ENCODE measurements around the gene NDST1.

NDST1 gene

DNA sequence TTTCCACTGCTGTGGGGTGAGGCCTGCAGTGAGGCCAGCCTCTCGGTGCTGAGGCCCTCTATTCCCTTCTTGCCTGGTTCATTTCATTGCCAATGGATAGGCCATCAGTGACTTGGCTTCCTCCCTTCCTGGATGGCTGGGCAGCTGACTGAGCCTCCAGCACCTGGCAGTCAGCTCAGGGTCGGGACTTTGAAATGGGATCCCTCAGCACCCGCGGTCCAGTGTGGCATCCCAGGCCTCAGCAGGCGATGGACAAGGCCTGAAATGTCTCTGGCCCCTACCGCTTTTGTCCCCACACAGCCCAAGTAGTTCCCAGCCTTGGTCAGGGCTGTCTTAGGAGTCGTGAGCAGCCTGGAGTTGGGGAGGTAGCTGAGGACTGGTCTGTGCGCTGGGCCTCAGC, 17.2 kb downstream of the NDST1 start:
- DNase-seq, result no peak

DNA sequence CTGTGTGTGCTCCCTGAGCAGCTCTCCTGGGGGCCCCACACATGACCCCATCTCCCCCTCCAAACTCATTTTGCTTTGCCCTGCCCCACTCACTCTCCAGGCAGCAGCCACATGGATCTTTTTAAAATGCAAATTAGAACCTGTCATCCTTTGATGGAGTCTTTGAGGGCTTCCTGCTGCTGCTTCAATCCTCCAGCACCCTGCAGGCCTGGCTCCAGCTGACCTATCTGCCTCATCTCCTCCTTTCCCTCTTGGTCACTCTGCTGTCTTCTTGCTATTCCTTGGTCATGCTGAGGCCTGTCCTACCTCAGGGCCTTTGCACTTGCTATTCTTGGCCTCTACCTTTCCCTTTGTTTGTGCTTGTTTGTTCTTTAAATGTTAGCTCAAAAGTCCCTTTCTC, 17.9 kb downstream of the NDST1 start:
- no peak for DNase-seq

DNA sequence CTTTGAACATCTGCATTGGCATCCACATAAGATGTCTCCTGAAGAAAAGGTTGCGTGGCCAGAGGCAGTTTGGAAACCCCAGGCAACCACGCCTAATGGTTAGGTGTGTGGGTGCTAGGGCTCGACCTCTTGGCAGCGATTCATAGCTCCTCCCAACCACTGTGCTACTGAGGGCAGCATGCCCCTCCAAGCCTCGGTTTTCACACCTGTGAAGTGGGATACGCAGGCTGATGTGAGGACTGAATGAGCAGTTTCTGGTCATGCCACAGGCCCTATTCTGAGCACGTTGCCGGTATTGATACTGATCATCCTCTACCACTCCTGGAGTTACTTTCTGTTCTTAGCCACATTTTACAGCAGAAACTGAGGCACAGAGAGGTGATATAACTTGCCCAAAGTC, 19.1 kb downstream of the NDST1 start:
- DNase-seq, result no peak

DNA sequence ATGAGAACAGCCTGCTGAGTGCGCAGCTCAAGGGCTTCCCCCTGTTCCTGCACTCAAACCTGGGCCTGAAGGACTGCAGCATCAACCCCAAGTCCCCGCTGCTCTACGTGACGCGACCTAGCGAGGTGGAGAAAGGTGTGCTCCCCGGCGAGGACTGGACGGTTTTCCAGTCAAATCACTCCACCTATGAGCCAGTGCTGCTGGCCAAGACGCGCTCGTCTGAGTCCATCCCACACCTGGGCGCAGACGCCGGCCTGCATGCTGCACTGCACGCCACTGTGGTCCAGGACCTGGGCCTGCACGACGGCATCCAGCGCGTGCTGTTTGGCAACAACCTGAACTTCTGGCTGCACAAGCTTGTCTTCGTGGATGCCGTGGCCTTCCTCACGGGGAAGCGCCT, 19.9 kb downstream of the NDST1 start:
- no peak for DNase-seq

DNA sequence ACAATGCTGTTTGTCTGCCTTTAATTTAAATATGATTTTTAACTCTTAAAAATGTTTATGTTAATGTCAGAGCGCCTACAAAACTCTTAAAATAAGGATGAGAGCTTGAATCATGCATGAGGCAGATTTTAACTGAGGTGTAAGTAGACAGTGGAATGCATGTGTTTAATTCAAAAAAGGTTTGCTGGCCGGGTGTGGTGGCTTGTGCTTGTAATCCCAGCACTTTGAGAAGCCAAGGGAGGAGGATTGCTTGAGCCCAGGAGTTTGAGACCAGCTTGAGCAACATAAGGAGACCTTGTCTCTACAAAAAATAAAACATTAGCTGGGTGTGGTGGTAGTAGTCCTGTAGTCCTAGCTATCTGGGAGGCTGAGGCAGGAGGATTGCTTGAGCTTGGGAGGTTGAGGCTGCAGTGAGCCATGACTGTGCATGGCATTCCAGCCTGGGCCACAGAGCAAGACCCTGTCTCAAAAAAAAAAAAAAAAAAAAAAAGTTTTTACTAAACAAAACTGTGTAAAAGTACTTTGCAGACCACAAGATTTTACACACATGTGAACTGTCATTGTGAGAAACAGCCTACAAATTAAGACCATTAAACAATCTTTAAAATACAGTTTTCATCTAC, 21.1 kb downstream of the NDST1 start:
- no peak for DNase-seq

DNA sequence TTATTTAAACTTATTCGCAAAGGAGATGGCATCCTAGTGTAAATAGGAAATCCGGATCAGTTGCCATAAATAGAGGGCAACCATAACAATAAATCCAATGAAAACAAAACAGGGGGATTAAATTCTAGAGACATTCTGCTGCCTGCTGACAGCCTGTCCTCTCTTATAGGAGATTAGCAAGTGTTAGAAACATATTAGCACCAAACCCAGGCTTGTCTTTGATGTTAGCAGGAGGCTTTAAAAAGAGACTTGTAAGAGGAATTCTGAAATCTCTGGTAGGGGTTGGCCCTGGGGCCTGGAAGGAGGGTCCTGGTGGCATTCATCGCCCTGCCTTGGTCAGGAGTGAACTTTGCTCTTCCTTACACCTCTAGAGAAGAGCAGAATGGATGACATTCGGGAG, 21.6 kb downstream of the NDST1 start:
- DNase-seq, result no peak

DNA sequence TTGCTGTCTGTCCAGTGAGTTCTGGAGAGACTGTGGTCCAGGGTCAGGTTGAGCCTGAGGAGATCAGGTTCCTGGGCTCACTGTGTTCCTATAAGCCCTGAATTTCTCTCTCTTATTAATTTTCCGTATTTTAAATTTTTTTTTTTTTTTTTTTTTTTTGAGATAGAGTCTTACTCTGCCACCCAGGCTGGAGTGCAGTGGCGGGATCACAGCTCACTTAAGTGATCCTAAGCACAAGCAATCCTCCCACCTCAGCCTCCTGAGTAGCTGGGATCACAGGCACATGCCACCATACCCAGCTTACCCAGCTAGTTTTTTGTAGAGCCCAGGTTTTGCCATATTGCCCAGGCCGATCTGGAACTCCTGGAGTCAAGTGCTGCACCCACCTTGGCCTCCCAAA, 22.5 kb downstream of the NDST1 start:
- DNase-seq, result no peak

DNA sequence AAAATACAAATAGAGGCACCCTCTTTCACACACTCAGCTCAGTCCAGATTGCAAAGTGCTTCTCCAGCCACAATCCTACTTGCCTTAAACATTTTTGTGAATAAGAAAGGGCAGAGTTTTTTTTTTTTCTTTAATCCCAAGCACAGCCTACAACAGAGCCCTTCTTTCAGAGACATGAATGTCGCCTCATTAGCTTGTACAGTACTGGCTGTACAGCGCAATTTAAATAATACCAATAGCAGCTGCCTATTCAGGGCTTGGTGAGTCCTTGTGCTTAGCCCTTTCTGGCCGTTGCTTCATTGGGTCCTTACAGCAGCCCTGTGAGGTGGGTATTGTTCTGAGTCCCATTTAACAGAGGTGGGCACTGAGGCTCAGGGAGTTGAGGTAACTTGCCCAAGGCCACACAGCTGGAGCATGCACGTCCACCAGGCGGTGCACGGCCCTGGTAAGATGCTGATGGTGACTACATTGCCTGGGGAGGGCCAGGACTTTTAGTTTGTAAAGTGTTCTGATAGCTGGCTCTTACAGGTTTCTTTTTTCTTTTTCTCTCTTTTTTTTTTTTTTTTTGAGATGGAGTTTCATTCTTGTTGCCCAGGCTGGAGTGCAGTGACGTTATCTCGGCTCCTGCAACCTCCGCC, 23.1 kb downstream of the NDST1 start:
- no peak for DNase-seq

DNA sequence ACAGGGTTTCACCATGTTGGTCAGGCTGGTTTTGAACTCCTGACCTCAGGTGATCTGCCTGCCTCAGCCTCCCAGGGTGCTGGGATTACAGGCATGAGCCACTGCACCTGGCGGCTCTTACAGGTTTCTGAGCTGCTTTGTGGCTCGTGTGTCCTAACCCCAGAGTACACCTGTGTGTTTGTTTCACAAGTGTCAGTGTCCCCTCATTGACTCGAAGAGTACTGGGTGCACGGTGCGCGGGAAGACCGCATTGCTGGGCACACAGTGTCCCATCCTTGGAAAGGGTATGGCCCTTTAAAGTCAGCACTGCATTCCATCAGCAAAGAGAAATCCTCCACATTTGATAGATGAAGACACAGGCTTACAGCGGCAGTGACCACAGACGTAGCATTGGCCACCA, 23.8 kb downstream of the NDST1 start:
- no peak for DNase-seq

DNA sequence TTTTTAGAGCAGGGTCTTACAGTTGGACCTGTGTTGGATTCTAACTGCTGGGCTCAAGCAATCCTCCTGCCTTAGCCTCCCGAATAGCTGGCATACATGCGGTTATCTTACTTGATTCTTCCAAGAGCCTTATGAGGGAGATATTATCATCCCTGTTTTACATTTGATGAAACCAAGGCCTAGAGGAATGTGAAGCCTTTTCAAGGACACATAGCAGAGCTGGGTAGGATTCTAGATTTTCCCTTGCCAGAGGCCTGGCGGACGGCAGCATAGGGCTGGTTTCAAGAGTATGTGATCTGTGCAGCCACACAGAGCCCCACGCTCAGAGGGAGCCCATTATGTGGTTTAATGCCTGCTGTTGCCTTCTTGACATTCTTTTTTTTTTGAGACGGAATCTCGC, 24.2 kb downstream of the NDST1 start:
- DNase-seq, result no peak

DNA sequence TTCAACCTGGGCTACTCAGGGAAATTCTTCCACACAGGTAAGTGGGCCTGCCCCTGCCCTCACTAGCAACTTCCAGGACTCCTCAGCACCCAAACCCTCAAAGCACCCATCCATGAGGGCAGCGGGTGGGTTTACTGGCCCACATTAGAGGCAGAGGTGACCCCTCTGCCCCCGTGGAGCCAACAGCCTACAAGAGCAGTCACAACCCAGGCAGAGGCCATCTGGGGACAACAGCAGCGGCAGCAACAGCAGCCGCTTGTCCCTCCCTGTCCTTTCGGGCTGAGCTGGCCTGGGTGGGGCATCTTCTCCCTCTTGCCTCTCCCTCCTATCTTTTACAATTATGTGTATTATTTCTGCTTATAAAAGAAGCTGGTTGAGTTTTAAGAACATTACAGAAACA, 25.1 kb downstream of the NDST1 start:
- no peak for DNase-seq

DNA sequence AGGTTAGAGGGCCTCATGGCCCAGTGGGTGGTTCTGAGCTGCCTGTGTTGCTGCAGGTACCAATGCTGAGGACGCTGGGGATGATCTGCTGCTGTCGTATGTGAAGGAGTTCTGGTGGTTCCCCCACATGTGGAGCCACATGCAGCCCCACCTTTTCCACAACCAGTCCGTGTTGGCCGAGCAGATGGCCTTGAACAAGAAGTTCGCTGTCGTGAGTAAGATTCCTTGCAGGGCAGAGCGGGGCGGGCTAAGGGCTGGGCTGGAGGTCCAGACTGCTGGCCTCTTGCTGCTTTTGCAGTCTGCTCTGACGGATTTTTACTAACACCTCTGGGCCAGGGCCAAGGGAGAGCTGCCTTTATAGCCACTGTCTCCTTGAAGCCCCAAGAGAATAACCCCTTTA, 26.9 kb downstream of the NDST1 start:
- no peak for DNase-seq

DNA sequence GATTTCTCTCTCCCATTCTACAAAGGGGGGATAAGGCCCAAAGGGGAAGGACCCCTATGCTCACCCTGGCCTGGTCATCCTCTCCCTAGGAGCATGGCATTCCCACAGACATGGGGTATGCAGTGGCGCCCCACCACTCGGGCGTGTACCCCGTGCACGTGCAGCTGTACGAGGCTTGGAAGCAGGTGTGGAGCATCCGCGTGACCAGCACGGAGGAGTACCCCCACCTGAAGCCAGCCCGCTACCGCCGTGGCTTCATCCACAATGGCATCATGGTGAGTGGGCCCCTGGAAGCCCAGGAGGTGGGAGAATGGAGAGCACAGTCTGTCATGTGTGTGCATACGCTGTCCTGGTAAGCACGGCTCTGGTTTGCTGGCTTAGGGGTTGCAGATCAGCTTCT, 27.7 kb downstream of the NDST1 start:
- no peak for DNase-seq

DNA sequence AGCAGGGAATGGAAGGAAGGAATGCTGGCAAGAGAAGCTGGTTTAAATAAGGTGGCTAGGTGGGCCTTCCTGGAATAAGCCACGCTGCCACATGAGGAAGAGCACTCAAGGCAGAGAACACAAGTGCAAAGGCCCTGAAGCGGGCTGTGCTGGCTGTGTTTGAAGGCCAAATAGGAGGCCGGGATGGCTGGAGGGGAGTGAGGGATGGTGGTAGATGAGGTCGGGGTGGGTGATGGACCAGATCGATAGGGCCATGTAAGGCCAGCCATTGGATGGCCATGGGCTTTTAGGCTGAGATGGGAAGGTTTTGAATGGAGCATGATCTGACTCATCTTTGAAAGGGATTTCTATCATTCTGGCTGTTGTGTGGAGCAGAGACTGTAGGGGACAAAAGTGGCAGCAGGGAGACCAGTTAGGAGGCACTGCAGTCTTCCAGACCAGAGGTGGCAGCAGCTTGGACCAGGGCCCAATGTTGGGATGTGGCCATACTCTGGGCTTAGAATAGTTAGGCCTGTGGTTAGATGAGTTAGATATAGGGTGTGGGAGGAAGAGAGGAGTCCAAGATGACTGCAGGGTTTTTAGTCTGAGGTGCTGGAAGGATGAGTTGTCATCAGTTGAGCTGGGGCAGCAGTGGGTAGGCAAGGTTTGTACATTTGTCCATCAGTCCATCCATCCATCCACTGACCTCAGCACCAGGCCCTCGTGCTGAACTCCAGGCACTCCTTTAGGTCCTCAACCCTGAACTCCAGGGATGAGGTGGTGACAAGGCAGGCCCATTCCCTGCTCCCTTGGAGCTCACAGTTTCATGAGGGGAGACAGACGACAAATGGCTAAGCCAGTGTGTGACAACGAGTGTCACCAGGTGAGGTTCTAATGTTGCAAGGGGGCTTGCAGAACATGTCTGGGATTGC, 30.3 kb downstream of the NDST1 start:
- DNase-seq, result no peak

DNA sequence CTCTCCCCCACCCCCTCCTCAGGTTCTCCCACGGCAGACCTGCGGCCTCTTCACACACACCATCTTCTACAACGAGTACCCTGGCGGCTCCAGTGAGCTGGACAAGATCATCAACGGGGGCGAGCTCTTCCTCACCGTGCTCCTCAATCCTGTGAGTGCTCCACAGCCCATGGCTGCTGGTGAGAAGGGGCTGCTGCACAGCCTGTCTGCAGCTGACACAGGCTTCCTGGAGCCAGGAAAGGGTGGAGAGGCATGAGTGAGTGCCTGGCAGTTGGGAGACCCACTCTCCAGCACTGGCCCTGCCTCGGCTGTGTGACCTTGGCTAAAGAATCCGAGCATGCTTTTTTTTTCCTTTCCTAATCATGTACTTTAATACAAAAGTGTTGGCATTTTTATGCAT, 31.3 kb downstream of the NDST1 start:
- no peak for DNase-seq

DNA sequence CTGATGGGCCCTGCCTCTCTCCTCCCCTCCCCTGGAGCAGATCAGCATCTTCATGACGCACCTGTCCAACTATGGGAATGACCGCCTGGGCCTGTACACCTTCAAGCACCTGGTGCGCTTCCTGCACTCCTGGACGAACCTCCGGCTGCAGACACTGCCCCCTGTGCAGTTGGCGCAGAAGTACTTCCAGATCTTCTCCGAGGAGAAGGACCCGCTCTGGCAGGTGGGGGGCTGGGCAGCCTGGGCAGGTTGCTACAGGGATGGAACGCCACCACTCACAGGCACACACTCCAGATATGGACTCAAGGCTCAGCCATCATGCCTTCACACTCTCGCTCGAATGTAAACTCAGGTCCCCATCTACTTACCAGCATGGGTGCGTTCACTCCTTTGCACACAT, 32.1 kb downstream of the NDST1 start:
- DNase-seq, result no peak

DNA sequence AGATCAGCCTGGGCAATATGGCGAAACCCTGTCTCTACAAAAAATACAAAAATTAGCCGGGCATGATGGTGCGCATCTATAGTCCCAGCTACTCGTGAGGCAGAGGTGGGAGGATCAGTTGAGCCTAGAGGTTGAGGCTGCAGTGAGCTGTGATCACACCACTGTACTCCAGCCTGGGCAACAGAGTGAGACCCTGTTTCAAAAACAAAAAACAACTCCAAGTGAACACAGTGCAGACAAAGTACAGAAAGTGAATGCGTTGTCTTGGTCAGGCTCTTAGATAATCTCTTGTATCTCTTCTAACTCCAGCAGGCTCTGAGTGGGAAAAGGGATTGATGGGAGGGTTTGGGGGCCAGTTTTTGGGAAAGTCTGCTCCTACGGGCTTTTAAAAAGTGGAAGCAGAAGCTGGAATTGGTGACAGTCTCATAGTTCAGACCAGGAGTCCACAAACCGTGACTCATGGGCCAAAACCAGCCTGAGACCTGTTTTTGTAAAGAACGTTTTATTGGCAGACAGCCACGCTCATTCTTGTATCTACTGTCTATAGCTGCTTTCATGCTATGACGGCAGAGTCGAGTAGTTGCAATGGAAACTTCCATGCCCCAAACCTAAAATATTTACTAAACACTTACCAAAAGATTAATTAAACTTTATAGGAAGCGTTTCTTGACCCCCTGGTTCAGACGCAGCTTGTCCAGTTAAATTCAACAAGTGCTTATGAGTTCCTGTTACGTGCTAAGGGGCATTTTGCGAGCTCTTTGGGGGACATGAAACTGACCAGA, 32.9 kb downstream of the NDST1 start:
- DNase-seq, result no peak

DNA sequence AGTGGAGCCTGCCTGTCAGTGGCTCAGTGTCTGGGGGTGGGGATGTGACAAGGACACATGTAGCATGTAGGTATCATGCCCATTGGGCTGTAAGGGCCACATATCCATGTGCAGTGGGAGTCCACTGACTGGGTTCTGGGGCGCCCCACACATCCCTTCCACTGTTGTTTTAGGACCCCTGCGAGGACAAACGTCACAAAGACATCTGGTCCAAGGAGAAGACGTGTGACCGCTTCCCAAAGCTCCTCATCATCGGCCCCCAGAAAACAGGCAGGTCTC, 33.4 kb downstream of the NDST1 start:
- no peak for DNase-seq

DNA sequence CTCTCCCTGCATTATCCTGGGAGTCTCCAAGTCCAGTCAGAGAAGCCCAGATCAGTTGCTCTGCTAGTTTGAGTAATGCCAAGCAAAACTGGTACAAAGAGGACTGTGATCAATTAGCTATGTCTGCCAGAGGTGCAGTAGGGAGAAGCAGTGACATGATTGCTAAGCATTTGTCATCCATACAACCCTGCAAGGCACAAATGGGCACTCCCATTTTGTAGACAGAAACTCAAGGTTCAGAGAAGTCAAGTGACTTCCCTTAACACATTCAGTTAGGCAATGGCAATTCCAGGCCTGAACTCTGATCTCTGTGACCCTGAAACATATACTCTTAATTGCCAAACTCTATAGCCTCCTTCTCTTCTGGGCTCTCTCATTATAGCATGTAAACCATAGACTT, 34.0 kb downstream of the NDST1 start:
- no peak for DNase-seq

DNA sequence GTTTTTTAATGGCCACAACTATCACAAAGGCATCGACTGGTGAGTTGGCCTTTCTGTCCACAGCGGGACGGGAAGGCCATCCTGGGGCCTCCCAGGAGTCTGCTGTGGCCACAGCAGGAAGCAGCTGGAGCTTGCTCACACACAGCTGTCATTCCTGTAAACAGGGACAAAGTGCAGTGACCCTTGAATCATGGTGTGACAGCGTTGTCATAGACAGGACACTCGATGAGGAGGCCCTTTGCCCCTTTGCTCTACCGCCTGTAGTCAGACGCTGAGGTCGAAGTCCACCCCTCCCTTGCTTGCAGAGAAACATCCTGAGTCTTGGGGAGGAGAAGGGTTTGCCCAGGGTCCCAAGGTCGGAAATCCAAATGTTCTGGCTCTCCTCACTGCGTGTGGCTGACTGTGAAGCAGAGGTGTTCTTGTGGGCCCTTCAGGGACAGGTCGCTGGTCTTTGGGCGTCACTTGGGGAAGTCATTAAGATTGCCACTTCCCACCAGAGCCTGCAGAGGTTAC, 35.1 kb downstream of the NDST1 start:
- no peak for DNase-seq

DNA sequence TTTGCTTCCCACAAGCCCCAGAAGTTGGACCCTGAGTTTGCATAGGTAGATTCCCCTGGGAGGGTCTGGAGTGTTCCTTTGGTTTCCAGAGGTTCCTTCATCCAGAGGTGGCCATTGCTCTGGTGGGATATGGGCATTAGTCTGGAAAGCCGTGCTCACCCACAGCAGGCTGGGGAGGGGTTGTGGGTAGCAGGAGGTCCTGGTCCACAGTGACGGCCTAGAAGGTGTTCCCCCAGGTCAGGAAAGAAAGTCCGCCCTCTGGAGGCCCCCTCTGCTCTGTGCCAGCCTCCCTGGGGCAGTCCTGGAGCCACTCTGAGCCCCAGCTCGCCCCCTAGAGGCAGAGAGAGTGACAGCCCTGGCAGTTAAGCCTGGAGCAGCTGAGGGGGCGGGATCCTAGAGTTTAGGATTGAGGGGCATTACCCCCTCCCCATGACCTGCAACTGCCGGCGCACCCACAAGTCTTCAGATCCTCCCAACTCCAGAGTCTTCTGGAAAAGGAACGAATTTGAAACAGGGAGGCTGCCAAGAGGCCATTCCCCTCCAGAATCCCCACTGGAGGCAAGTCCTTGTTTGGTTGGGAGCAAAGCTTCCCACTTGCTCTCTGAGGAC, 36.8 kb downstream of the NDST1 start:
- peak in 2 of 4 experiments; percentile 19 to 27 for DNase-seq

DNA sequence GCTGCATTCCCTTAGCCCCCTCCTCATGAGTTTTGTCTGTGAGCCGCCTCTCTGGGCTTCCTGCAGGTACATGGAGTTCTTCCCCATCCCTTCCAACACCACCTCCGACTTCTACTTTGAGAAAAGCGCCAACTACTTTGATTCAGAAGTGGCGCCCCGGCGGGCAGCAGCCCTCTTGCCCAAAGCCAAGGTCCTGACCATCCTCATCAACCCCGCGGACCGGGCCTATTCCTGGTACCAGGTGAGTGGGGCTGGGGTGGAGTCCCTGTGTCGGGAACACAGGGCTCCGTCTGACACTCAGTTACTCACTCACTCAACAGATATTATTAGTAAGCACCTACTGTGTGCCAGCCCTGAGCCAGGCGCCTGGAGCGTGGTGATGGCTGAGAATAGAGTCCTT, 37.3 kb downstream of the NDST1 start:
- DNase-seq, result no peak

DNA sequence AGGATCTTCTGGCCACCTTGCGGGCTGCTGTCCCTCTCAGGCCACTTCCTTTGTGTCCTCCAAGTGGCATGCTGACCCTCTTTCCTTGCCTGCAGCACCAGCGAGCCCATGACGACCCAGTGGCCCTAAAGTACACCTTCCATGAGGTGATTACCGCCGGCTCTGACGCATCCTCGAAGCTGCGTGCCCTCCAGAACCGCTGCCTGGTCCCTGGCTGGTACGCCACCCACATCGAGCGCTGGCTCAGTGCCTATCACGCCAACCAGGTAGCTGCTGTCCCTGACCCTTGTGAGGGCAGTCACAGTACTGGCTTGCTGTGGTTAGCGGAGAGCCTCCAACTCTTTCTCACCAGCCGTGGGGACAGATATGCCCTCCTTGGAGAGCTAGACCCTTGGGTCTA, 40.2 kb downstream of the NDST1 start:
- DNase-seq, result no peak

Measured in activated naive CD4-positive, alpha-beta T cell (primary cell).